Testis (tissue), 3 donors: ENCODE data around the gene RNFT1. TPM values are rescaled to one million over a fixed set of nuclear protein-coding genes. Genes with fewer than 3 reads are reported as not detected.
"Not testable (repeated sequence)": the region's sequence is repeated elsewhere in the genome, so short reads cannot be mapped to it uniquely, and the experiment has no call there.

Source experiments
- DNase-seq: peaks from one replicate; pipeline ENCODE4 v3.0.0-alpha.2; 2019
- H3K27ac ChIP-seq, 2 donors: fragments of 200-600 bp; sonication (generic); one replicate each; pipeline ENCODE4 v1.5.1; 2019
- H3K27me3 ChIP-seq: fragments of 200-600 bp; sonication (generic); one replicate; pipeline ENCODE4 v1.5.1; 2019
- H3K36me3 ChIP-seq: fragments of 200-600 bp; sonication (generic); one replicate; pipeline ENCODE4 v1.5.1; 2017; ENCODE audit warnings: low read depth; ENCODE audit errors: missing control alignments
- H3K4me1 ChIP-seq: fragments of 200-600 bp; sonication (generic); one replicate; pipeline ENCODE4 v1.5.1; 2019
- H3K4me3 ChIP-seq, 2 donors: fragments of 200-600 bp; sonication (generic); one replicate each; pipeline ENCODE4 v1.5.1; 2017 to 2019
- H3K9me3 ChIP-seq: fragments of 200-600 bp; sonication (generic); one replicate; pipeline ENCODE4 v1.5.1; 2017
- CTCF ChIP-seq, 3 experiments: fragments of 450-650 bp in 2 of 3; fragments of 200-600 bp in 1 of 3; sonication (generic) in 1 of 3; IDR thresholded peaks; one replicate each; pipeline ENCODE4 v1.5.1; 2016 to 2019; ENCODE audit warnings: antibody characterized with exemption in 3 of 3, mild to moderate bottlenecking in 2 of 3, moderate library complexity in 1 of 3
- POLR2A ChIP-seq: fragments of 450-650 bp; IDR thresholded peaks from one replicate; pipeline ENCODE4 v1.6.1; 2017; ENCODE audit warnings: antibody characterized with exemption, mild to moderate bottlenecking, moderate library complexity
- WGBS, 2 donors: methylation state at CpG; one replicate each; pipeline ENCODE4 v1.1.5; 2018; 5-methylcytosine and 5-hydroxymethylcytosine counted together
- intact Hi-C: fragments of 100-400 bp; cut with DNase I; formaldehyde crosslinking; loops from one replicate; pipeline ENCODE4 v1.15.1; 2023; ENCODE audit warnings: low total_unique reads
- polyA plus RNA-seq: library from polyadenylated mRNA; stranded (reverse); fragments of 350-450 nt; fragmentation: Illumina TruSeq; extraction: RNeasy Lipid Tissue Mini Kit (QIAGEN cat#74804); gene quantifications from one replicate; pipeline ENCODE4 v1.2.3, GENCODE V29; 2014; ENCODE audit warnings: low read depth, low replicate concordance; ENCODE audit not compliant: insufficient read depth
- total RNA-seq, 2 donors: library from RNA; depleted of rRNA; stranded (reverse); fragments of >200 nt; gene quantifications; one replicate each; pipeline ENCODE4 v1.2.3, GENCODE V29; 2016

RNFT1 gene
- total and polyA plus RNA-seq, 3 donors from 2014 or later, result 58.7 to 208 (median 83.8) TPM

DNA sequence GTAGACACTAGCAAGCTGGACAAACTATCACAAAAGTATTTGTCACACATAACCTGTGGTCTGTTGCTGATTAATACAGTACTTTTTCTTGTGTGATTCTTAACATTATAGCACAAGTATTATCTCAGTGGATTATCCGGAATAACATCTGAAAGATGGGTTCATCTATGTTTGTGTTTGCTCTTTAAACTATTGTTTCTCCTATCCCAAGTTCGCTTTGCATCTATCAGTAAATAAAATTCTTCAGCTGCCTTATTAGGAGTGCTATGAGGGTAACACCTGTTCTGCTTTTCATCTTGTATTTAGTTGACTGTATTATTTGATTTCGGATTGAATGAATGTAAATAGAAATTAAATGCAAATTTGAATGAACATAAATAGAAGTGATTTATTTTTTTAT lies 14.5 kb downstream of the RNFT1 start:
- no peak overlapping the region for H3K27ac ChIP-seq
- H3K4me1 ChIP-seq, result no peaks in the 10 kb centered on the region
- no peaks in the 10 kb centered on the region for H3K9me3 ChIP-seq
- H3K4me3 ChIP-seq, result no peak overlapping the region
- no peak for DNase-seq
- WGBS, 2 donors, result 86 to 91% methylated on average over 3 of the region's 3 CpGs
- H3K27me3 ChIP-seq, result no peaks in the 10 kb centered on the region
- TF ChIP-seq POLR2A, result no peak
- TF ChIP-seq CTCF (IDR thresholded peaks at IDR 0.05), result no peak
- H3K36me3 ChIP-seq, result no peaks in the 10 kb centered on the region
- intact Hi-C loops, result no loop called here

DNA sequence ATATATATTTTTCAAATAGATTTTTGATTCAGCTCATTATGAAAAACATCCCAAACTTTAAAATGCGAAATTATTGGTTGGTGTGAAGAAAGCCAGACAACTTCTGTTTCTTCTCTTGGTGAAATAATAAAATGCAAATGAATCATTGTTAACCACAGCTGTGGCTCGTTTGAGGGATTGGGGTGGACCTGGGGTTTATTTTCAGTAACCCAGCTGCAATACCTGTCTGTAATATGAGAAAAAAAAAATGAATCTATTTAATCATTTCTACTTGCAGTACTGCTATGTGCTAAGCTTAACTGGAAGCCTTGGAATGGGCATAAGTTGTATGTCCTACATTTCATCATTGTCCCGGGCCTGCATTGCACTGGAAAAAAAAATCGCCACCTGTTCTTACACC lies 17.2 kb downstream of the RNFT1 start:
- H3K9me3 ChIP-seq, H3K4me3 ChIP-seq, H3K4me1 ChIP-seq, H3K36me3 ChIP-seq, intact Hi-C loops, DNase-seq, H3K27ac ChIP-seq, H3K27me3 ChIP-seq: not testable (repeated sequence)
- 83 to 86% methylated on average over 4 of the region's 4 CpGs for WGBS, 2 donors

DNA sequence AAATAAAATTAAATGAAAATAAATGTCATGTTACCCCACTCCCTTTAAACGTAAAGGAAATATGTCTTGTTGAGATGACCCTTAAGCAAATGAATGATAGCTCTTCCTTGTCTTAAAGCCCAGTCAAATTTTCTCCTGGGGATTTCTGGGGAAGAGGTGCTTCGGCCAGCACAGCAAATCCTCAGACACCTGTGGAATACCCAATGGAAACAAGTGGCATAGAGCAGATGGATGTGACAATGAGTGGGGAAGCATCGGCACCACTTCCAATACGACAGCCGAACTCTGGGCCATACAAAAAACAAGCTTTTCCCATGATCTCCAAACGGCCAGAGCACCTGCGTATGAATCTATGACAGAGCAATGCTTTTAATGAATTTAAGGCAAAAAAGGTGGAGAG lies 18.1 kb downstream of the RNFT1 start:
- intact Hi-C loops, H3K27me3 ChIP-seq, H3K36me3 ChIP-seq, H3K9me3 ChIP-seq, H3K4me1 ChIP-seq, H3K4me3 ChIP-seq, DNase-seq, H3K27ac ChIP-seq: not testable (repeated sequence)
- 86 to 94% methylated on average over 7 of the region's 7 CpGs for WGBS, 2 donors

DNA sequence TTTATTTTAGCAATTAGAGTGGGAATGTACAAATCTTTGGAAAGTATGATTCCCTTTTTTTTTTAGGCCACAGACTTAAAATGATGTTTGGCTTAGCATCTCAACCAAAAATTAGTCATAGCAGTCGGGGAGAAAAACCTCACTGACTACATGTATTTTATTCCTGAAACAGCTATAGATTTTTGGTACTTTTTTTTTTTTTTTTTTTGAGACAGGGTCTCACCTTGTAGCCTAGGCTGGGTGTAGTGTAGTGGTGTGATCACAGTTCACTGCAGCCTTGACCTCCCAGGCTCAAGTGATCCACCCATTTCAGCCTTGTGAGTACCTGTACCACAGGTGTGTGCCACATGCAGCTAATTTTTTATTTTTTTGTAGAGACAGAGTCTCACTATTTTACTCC lies 23.4 kb downstream of the RNFT1 start:
- Histone ChIP-seq H3K4me1 (no peaks in the 10 kb centered on the region), H3K36me3 (no peaks in the 10 kb centered on the region), H3K27ac (no peak overlapping the region), H3K27me3 (no peaks in the 10 kb centered on the region), H3K4me3 (no peak overlapping the region), H3K9me3 (no peaks in the 10 kb centered on the region)
- 84 to 87% methylated on average over 1 of the region's 1 CpG for WGBS, 2 donors
- TF ChIP-seq POLR2A, result no peak
- TF ChIP-seq CTCF (IDR thresholded peaks at IDR 0.05), result no peak
- DNase-seq, result no peak
- intact Hi-C loops, result no loop called here

- H3K4me3 ChIP-seq, H3K4me1 ChIP-seq, H3K9me3 ChIP-seq, H3K27ac ChIP-seq, intact Hi-C loops, H3K36me3 ChIP-seq, H3K27me3 ChIP-seq, DNase-seq: not testable (repeated sequence)
- 78 to 88% methylated on average over 3 of the region's 3 CpGs for WGBS, 2 donors
Measured at GRCh38 chr17:59940697-59941096, 23.8 kb downstream of the RNFT1 start.

GRCh38 chr17:59933317-59933716 lies 31.2 kb downstream of the RNFT1 start:
- 91 to 98% methylated on average over 1 of the region's 1 CpG for WGBS, 2 donors
- H3K36me3 ChIP-seq, result not testable (repeated sequence)

GRCh38 chr17:59930768-59931167 lies 33.8 kb downstream of the RNFT1 start:
- H3K27ac ChIP-seq, H3K4me1 ChIP-seq, H3K27me3 ChIP-seq, H3K9me3 ChIP-seq, H3K36me3 ChIP-seq, intact Hi-C loops, H3K4me3 ChIP-seq: not testable (repeated sequence)
- peak; percentile 67 for DNase-seq
- 34 to 40% methylated on average over 3 of the region's 3 CpGs for WGBS, 2 donors

More at GRCh38 chr17:59933317-59933716, 31.2 kb downstream of the RNFT1 start:
- DNase-seq, H3K27ac ChIP-seq, H3K27me3 ChIP-seq, H3K9me3 ChIP-seq, H3K4me3 ChIP-seq, H3K4me1 ChIP-seq, intact Hi-C loops: not testable (repeated sequence)

- H3K27me3 ChIP-seq, DNase-seq, intact Hi-C loops, H3K9me3 ChIP-seq, H3K27ac ChIP-seq, H3K4me1 ChIP-seq, H3K4me3 ChIP-seq, H3K36me3 ChIP-seq: not testable (repeated sequence)
- 94 to 96% methylated on average over 2 of the region's 2 CpGs for WGBS, 2 donors
Measured at GRCh38 chr17:59930121-59930520, 34.4 kb downstream of the RNFT1 start.

DNA sequence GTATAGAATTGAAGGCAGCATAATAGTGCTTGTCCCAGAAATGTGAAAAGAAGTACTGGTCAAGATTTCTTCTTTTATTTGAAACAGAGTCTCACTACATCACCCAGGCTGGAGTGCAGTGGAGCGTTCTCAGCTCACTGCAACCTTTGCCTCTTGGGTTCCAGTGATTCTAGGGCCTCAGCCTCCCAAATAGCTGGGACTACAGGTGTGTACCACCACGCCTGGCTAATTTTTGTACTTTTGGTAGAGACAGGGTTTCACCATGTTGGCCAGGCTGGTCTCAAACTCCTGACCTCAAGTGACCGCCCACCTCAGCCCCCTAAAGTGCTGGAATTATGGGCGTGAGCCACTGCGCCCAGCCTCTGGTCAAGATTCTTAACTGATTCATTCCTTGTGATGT lies 43.9 kb downstream of the RNFT1 start:
- H3K27ac ChIP-seq, H3K27me3 ChIP-seq, H3K36me3 ChIP-seq, H3K4me1 ChIP-seq, H3K9me3 ChIP-seq, H3K4me3 ChIP-seq, intact Hi-C loops, DNase-seq: not testable (repeated sequence)
- 94 to 95% methylated on average over 5 of the region's 5 CpGs for WGBS, 2 donors
